Measurements from ENCODE around the gene NCAPD2.

- TF ChIP-seq CTCF (IDR thresholded peaks at IDR 0.05) (no peak), POLR2A (IDR thresholded peaks at IDR 0.05) (peak; percentile 55 to 77)
These were observed 46.4 kb downstream of the NCAPD2 start for GRCh38 chr12:6540181-6540877.
